H1 (cell line): ENCODE data around the gene ATP6V1B1. TPM values are rescaled to one million over a fixed set of nuclear protein-coding genes. Genes with fewer than 3 reads are reported as not detected.
A peak's percentile ranks its signal among the peaks of the same experiment; 100 is the strongest.

Experiments used
- CTCF ChIA-PET: fragments of 300-600 bp; sonication (Branson Sonifier 250); formaldehyde crosslinking; loops from one replicate; lab custom pipeline; 2021; ENCODE audit not compliant: partially characterized antibody; lab: Charles Lee
- POLR2A ChIA-PET: fragments of 300-600 bp; sonication (Branson Sonifier 250); formaldehyde crosslinking; loops from one replicate; lab custom pipeline; 2021; ENCODE audit warnings: inconsistent platforms; ENCODE audit not compliant: partially characterized antibody; lab: Charles Lee
- DNase-seq, 2 experiments: peaks; one replicate each; pipeline versions ENCODE4 v3.0.0 to v3.0.0-alpha.2; 2010 to 2022; ENCODE audit warnings: low spot score in 2 of 2, low read depth in 1 of 2, mixed read lengths in 1 of 2
- FAIRE-seq: peaks from 2 replicates; lab custom pipeline; 2011; peaks lifted over from hg19 to GRCh38; lab: Jason Lieb, UNC
- H2AFZ ChIP-seq: 2 replicates; pipeline ENCODE4 v1.8.1; 2012; ENCODE audit warnings: low read length, inconsistent platforms
- H2AK5ac ChIP-seq: 2 replicates; pipeline ENCODE4 v1.6.1; 2013; ENCODE audit warnings: low read depth, low read length
- H2BK120ac ChIP-seq: replicated peaks from 2 replicates; pipeline ENCODE3; 2013; ENCODE audit warnings: low read depth, low read length, inconsistent platforms
- H2BK12ac ChIP-seq: 2 replicates; pipeline ENCODE4 v1.6.1; 2013; ENCODE audit warnings: low read depth, low read length
- H2BK15ac ChIP-seq: 2 replicates; pipeline ENCODE4 v1.6.1; 2013; ENCODE audit warnings: low read length
- H2BK20ac ChIP-seq: 2 replicates; pipeline ENCODE4 v1.6.1; 2013; ENCODE audit warnings: low read length
- H2BK5ac ChIP-seq: 2 replicates; pipeline ENCODE4 v1.6.1; 2013; ENCODE audit warnings: low read depth, low read length
- H3K14ac ChIP-seq: 2 replicates; pipeline ENCODE4 v1.6.1; 2013; ENCODE audit warnings: inconsistent platforms; ENCODE audit not compliant: insufficient read length
- H3K18ac ChIP-seq: 2 replicates; pipeline ENCODE4 v1.6.1; 2013; ENCODE audit warnings: low read length; ENCODE audit errors: extremely low read depth
- H3K23ac ChIP-seq: 2 replicates; pipeline ENCODE4 v1.6.1; 2013; ENCODE audit warnings: inconsistent platforms; ENCODE audit not compliant: insufficient read length
- H3K23me2 ChIP-seq: 2 replicates; pipeline ENCODE4 v1.6.1; 2013; ENCODE audit warnings: low read depth, low read length
- H3K27ac ChIP-seq: 2 replicates; pipeline ENCODE4 v1.6.1; 2011; ENCODE audit warnings: low read depth, low read length, inconsistent platforms
- H3K27me3 ChIP-seq, 4 experiments: replicated peaks in 1 of 4; 1 replicate in 1 of 4; 2 replicates in 3 of 4; pipeline versions ENCODE4 v1.6.1 to v1.8.1; 2011 to 2013; ENCODE audit warnings: low read length in 3 of 4, mild to moderate bottlenecking in 3 of 4, inconsistent platforms in 2 of 4, mixed read lengths in 2 of 4, moderate library complexity in 1 of 4; ENCODE audit not compliant: control insufficient read depth in 3 of 4, insufficient read depth in 3 of 4; ENCODE audit errors: extremely low read depth in 1 of 4
- H3K36me3 ChIP-seq, 4 experiments: 2 replicates each; pipeline versions ENCODE4 v1.6.1 to v1.8.1; 2011 to 2013; ENCODE audit warnings: mild to moderate bottlenecking in 4 of 4, low read length in 3 of 4, moderate library complexity in 2 of 4, control low read depth in 1 of 4, inconsistent platforms in 1 of 4; ENCODE audit not compliant: insufficient read depth in 4 of 4, control insufficient read depth in 2 of 4
- H3K4ac ChIP-seq: replicated peaks from 2 replicates; pipeline ENCODE3; 2013; ENCODE audit warnings: low read length, low read depth, mixed read lengths, inconsistent platforms; ENCODE audit not compliant: insufficient read length
- H3K4me1 ChIP-seq, 4 experiments: replicated peaks in 1 of 4; 1 replicate in 1 of 4; 2 replicates in 3 of 4; pipeline versions ENCODE4 v1.6.1 to v1.8.1; 2011 to 2013; ENCODE audit warnings: low read length in 3 of 4, inconsistent platforms in 2 of 4, mixed read lengths in 1 of 4; ENCODE audit not compliant: insufficient read depth in 4 of 4, control insufficient read depth in 3 of 4
- H3K4me2 ChIP-seq, 2 experiments: 2 replicates each; pipeline versions ENCODE4 v1.6.1 to v1.8.1; 2011 to 2013; ENCODE audit warnings: low read depth in 2 of 2, low read length in 2 of 2, control low read depth in 1 of 2, inconsistent platforms in 1 of 2, mild to moderate bottlenecking in 1 of 2; ENCODE audit not compliant: insufficient read depth in 1 of 2
- H3K4me3 ChIP-seq, 4 experiments: fragments of 200-600, 300-600 bp in 1 of 4; sonication (generic), shearing (Covaris generic), sonication (Bioruptor Twin) in 1 of 4; 2 replicates each; pipeline versions ENCODE4 v1.5.1 to v1.8.1; 2011 to 2016; ENCODE audit warnings: low read length in 4 of 4, low read depth in 3 of 4, control low read depth in 2 of 4, inconsistent platforms in 2 of 4, mild to moderate bottlenecking in 2 of 4, mixed read lengths in 1 of 4, moderate library complexity in 1 of 4; ENCODE audit not compliant: insufficient read depth in 2 of 4; ENCODE audit errors: extremely low read depth in 1 of 4
- H3K56ac ChIP-seq: replicated peaks from 2 replicates; pipeline ENCODE3; 2013; ENCODE audit warnings: low read depth, mild to moderate bottlenecking, mixed read lengths, low read length, inconsistent platforms; ENCODE audit not compliant: insufficient read length
- H3K79me1 ChIP-seq: 2 replicates; pipeline ENCODE4 v1.6.1; 2013; ENCODE audit warnings: low read depth, low read length, control low read depth
- H3K79me2 ChIP-seq, 2 experiments: 2 replicates each; pipeline versions ENCODE4 v1.6.1 to v1.8.1; 2012 to 2013; ENCODE audit warnings: low read length in 2 of 2, mild to moderate bottlenecking in 2 of 2, inconsistent platforms in 1 of 2; ENCODE audit not compliant: insufficient read depth in 2 of 2, control insufficient read depth in 1 of 2
- H3K9ac ChIP-seq, 4 experiments: replicated peaks in 1 of 4; 1 replicate in 1 of 4; 2 replicates in 3 of 4; pipeline versions ENCODE4 v1.6.1 to v1.8.1; 2011 to 2013; ENCODE audit warnings: low read depth in 3 of 4, low read length in 3 of 4, control low read depth in 2 of 4, mild to moderate bottlenecking in 2 of 4, moderate library complexity in 2 of 4, inconsistent platforms in 1 of 4; ENCODE audit errors: extremely low read depth in 1 of 4
- H3K9me3 ChIP-seq, 2 experiments: 2 replicates each; pipeline versions ENCODE4 v1.6.1 to v1.8.1; 2012 to 2013; ENCODE audit warnings: mild to moderate bottlenecking in 2 of 2, moderate library complexity in 2 of 2, control low read depth in 1 of 2, inconsistent platforms in 1 of 2, low read depth in 1 of 2, low read length in 1 of 2, mixed read lengths in 1 of 2; ENCODE audit not compliant: insufficient read depth in 2 of 2
- H4K20me1 ChIP-seq, 2 experiments: replicated peaks in 1 of 2; 2 replicates each; pipeline versions ENCODE3 to v1.8.1; 2011 to 2013; ENCODE audit warnings: inconsistent platforms in 2 of 2, low read length in 2 of 2, mild to moderate bottlenecking in 1 of 2; ENCODE audit not compliant: insufficient read depth in 2 of 2, control insufficient read depth in 1 of 2
- H4K5ac ChIP-seq: 2 replicates; pipeline ENCODE4 v1.6.1; 2013; ENCODE audit warnings: low read length, low read depth, mixed read lengths, inconsistent platforms; ENCODE audit not compliant: insufficient read length
- H4K8ac ChIP-seq: 2 replicates; pipeline ENCODE4 v1.8.0; 2013; ENCODE audit warnings: mild to moderate bottlenecking, moderate library complexity, low read length, inconsistent platforms; ENCODE audit not compliant: insufficient read depth; ENCODE audit errors: extremely low read depth
- H4K91ac ChIP-seq: replicated peaks from 2 replicates; pipeline ENCODE3; 2013; ENCODE audit warnings: low read length, mixed read lengths, inconsistent platforms; ENCODE audit not compliant: insufficient read length
- CHD2 ChIP-seq: IDR thresholded peaks from 2 replicates; pipeline ENCODE4 v1.6.1; 2012; ENCODE audit warnings: low read length, improper control_type of control experiment
- EZH2 ChIP-seq: fragments of 200-600 bp; sonication (generic); IDR thresholded peaks from 2 replicates; pipeline ENCODE4 v1.7.1; 2012; ENCODE audit warnings: low read depth, mild to moderate bottlenecking, moderate library complexity, low read length, inconsistent platforms; ENCODE audit not compliant: severe bottlenecking
- RNF2 ChIP-seq: fragments of 200-900, 300-1000 bp; sonication (generic); IDR thresholded peaks from 2 replicates; pipeline ENCODE4 v1.7.1; 2016; ENCODE audit warnings: borderline replicate concordance, low read depth, mild to moderate bottlenecking, antibody characterized with exemption, low read length; ENCODE audit not compliant: poor library complexity, severe bottlenecking; ENCODE audit errors: missing control alignments
- WGBS, 2 experiments: shearing (Covaris generic) in 1 of 2; methylation state at CpG; one replicate each; pipeline versions ENCODE4 v1.1.6 to v1.1.7; 2013 to 2015; ENCODE audit warnings: low lambda C conversion rate in 2 of 2, mixed read lengths in 2 of 2, inconsistent platforms in 1 of 2, low coverage in 1 of 2, missing lambda C conversion rate in 1 of 2; ENCODE audit not compliant: insufficient replicate concordance in 2 of 2, insufficient coverage in 1 of 2, insufficient read length in 1 of 2; ENCODE audit errors: extremely low coverage in 1 of 2, missing lambda C conversion rate in 1 of 2; 5-methylcytosine and 5-hydroxymethylcytosine counted together
- polyA plus RNA-seq, 7 experiments: library from polyadenylated mRNA; depleted of rRNA in 3 of 7; stranded (reverse) in 5 of 7; unstranded in 2 of 7; fragments of >200 nt in 5 of 7; fragments of 200-250 nt in 2 of 7; gene quantifications; 1 replicate in 5 of 7; 2 replicates in 1 of 7; 4 replicates in 1 of 7; pipeline versions ENCODE4 v1.2.1 to v1.2.3, GENCODE V29; 2011 to 2013; ENCODE audit warnings: missing spikeins in 2 of 7, mixed read lengths in 2 of 7
- total RNA-seq: library from RNA; stranded (reverse); fragmentation: NEBNext Ultra II Directional; extraction: Animal tissue kit (Norgen Biotek cat#: 25700); gene quantifications from 2 replicates; pipeline ENCODE4 v1.2.1, GENCODE V29; 2021

ATP6V1B1 gene
- total and polyA plus RNA-seq, 2 of the 8 experiments (the other 6 are each of a cell fraction or from before 2014, with no cell fraction given): not detected

DNA sequence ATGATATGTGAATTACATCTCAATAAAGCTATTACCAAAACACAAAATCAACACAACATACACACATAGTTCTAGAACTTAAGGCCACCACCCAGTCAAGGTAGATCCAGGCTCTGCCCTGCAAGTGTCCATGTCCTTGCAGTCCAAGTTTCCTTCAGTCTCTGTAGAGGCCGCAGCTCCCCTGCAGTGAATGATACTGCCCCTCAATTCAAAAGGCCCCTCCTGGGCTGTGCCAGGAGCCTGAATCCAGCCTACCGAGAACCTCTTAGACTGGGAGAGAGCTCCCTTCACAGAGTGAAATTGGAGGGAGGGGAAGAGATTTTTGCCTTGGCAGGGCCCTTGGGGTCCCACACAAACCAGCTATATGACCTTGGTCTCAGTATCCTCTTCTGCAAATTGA, 42.5 kb upstream of the ATP6V1B1 start:
- H4K20me1 ChIP-seq: peaks cover 19 to 44% of the 10 kb centered on the region in 2 experiments
- no peak overlapping the region for H4K91ac ChIP-seq
- no peak overlapping the region for H2BK120ac ChIP-seq
- no peaks in the 10 kb centered on the region; the same call in 1 of the 2 replicates for H3K23me2 ChIP-seq
- H3K4me1 ChIP-seq: peaks cover 0 to 23% (median 10%) of the 10 kb centered on the region in 4 experiments; a peak in 5 of 7 replicates
- CTCF ChIA-PET: interaction anchor here (0.8 to 7.3 kb wide), 12 partner anchors 9 to 72 kb away, joined by 3 to 79 read pairs (median 4); no protein-coding TSS in a partner anchor
- H2BK15ac ChIP-seq: no peak overlapping the region
- H2AFZ ChIP-seq: no peak overlapping the region
- H2BK12ac ChIP-seq: no peak overlapping the region
- peaks cover 98 to 100% (median 100%) of the 10 kb centered on the region in 4 experiments for H3K27me3 ChIP-seq
- H3K36me3 ChIP-seq: no peaks in the 10 kb centered on the region
- H3K56ac ChIP-seq: no peak overlapping the region
- H3K18ac ChIP-seq: no peak overlapping the region
- no peak overlapping the region for H2BK5ac ChIP-seq
- H3K4me3 ChIP-seq: no peak overlapping the region
- DNase-seq (no peak), FAIRE-seq (no peak)
- no peak overlapping the region for H4K8ac ChIP-seq
- H2AK5ac ChIP-seq: no peak overlapping the region
- H3K14ac ChIP-seq: no peak overlapping the region
- no peak overlapping the region for H3K9ac ChIP-seq
- POLR2A ChIA-PET: interaction anchor here (1.2 kb wide), 1 partner anchor 12 kb away, joined by 3 read pairs; no protein-coding TSS in a partner anchor
- H3K4ac ChIP-seq: no peak overlapping the region
- no peak overlapping the region for H4K5ac ChIP-seq
- no peaks in the 10 kb centered on the region for H3K79me2 ChIP-seq
- no peak overlapping the region for H3K4me2 ChIP-seq
- no peak overlapping the region for H2BK20ac ChIP-seq
- H3K9me3 ChIP-seq: no peaks in the 10 kb centered on the region
- H3K23ac ChIP-seq: no peak overlapping the region
- peak; percentile 60 for TF ChIP-seq RNF2
- no peak for TF ChIP-seq CHD2
- peak; percentile 22 for TF ChIP-seq EZH2
- TF ChIP-seq, all 59 proteins: peak for 2
- WGBS, 2 experiments: 44% methylated on average over 2 of the region's 2 CpGs; no CpG with 5 or more reads in 1 of the 2 experiments
- no peak overlapping the region for H3K27ac ChIP-seq
- H3K79me1 ChIP-seq: no peaks in the 10 kb centered on the region
